ENCODE results near the gene OTOG.

The OTOG gene

GRCh38 chr11:17563231-17563646, 16.2 kb downstream of the OTOG start:
- H3K27ac ChIP-seq (ENCODE audit: low read depth, low read length), result no peak overlapping the region
- H3K27me3 ChIP-seq (ENCODE audit: control insufficient read depth, insufficient read depth, low read length), result no peaks in the 10 kb centered on the region
- no peak overlapping the region for H3K4me3 ChIP-seq (ENCODE audit: low read depth, low read length)
- no peaks in the 10 kb centered on the region for H3K9me3 ChIP-seq (ENCODE audit: control insufficient read depth, insufficient read depth, low read length)
- no peaks in the 10 kb centered on the region for H3K36me3 ChIP-seq (ENCODE audit: control insufficient read depth, insufficient read depth, low read length)
- no peaks in the 10 kb centered on the region for H3K4me1 ChIP-seq (ENCODE audit: control insufficient read depth, insufficient read depth, low read length)
- no peak overlapping the region for H3K9ac ChIP-seq (ENCODE audit: low read depth, low read length)

DNA sequence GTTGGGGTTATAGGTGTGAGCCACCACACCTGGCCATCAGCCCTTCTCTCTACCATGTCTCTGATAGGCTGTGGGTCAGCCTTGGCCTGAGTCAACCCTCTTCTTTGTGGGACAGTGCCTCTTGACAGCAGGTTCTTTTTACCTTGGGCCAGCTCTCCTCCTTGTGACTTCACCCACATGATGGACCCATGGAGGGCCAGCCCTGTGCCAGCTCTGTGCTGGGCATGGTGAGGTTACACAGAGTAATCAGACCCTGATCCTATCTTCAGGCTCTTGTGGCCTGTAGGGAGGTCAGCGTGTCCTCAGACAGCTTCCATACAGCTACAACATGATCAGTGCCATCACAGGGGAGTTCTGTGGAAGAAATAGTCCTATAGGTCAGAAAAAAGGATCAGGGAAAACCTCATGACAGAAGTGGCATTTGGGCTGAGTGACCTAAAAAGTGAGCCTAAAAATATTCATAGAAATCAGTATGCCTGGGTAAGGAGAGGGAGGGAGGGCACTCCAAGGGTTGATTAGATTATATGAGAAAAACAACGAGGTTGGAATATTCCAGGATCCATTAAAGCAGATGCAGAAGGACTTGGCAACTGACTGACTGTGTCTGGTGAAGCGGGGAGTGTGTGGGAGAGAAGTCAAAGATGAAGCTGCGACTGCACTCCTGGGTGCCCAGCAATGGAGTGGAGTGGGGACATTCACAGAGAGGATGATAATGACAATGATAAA, 17.1 kb downstream of the OTOG start:
- no peaks in the 10 kb centered on the region for H3K9me3 ChIP-seq (ENCODE audit: control insufficient read depth, insufficient read depth, low read length)
- H3K4me1 ChIP-seq (ENCODE audit: control insufficient read depth, insufficient read depth, low read length), result no peaks in the 10 kb centered on the region
- H3K36me3 ChIP-seq (ENCODE audit: control insufficient read depth, insufficient read depth, low read length), result no peaks in the 10 kb centered on the region
- H3K27me3 ChIP-seq (ENCODE audit: control insufficient read depth, insufficient read depth, low read length), result no peaks in the 10 kb centered on the region
- H3K4me3 ChIP-seq (ENCODE audit: low read depth, low read length), result no peak overlapping the region
- no peak overlapping the region for H3K9ac ChIP-seq (ENCODE audit: low read depth, low read length)
- H3K27ac ChIP-seq (ENCODE audit: low read depth, low read length), result no peak overlapping the region

DNA sequence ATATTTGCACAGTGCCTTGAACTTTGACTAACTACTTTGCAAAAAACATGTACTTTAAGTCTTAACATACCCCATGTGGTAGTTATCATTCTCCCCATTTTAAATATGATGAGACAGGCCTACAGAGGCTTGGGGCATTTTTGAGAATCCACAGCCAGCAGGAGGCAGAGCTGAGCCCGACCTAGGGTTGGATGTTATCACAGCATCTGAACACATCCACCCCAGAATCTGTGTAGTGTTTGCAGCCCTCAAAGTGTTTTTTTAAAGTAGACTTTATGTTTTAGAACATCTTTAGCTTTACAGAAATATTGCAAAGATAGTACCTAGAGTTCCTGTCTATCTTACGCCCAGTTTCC, 17.6 kb downstream of the OTOG start:
- no peak overlapping the region for H3K4me3 ChIP-seq (ENCODE audit: low read depth, low read length)
- H3K9me3 ChIP-seq (ENCODE audit: control insufficient read depth, insufficient read depth, low read length), result no peaks in the 10 kb centered on the region
- H3K27me3 ChIP-seq (ENCODE audit: control insufficient read depth, insufficient read depth, low read length), result no peaks in the 10 kb centered on the region
- H3K27ac ChIP-seq (ENCODE audit: low read depth, low read length), result no peak overlapping the region
- H3K4me1 ChIP-seq (ENCODE audit: control insufficient read depth, insufficient read depth, low read length), result no peaks in the 10 kb centered on the region
- H3K9ac ChIP-seq (ENCODE audit: low read depth, low read length), result no peak overlapping the region
- no peaks in the 10 kb centered on the region for H3K36me3 ChIP-seq (ENCODE audit: control insufficient read depth, insufficient read depth, low read length)

DNA sequence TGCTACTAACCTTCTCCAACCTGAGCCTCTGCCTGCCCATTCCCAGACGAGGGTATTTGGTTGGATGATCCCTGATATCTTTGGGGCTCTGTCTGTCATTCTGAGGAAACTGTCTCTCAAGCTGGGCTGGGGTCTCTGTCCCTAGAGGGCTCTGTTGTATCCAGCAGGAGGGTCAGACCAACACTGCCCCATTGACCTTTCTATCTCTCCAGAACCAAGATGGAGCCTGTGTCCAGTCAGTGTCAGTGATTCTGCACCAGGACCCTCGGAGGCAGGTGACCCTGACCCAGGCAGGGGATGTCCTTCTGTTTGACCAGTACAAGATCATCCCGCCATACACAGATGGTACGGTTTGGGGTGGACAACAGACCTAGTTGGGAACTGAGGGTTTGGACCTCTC, 21.9 kb downstream of the OTOG start:
- no peaks in the 10 kb centered on the region for H3K27me3 ChIP-seq (ENCODE audit: control insufficient read depth, insufficient read depth, low read length)
- no peaks in the 10 kb centered on the region for H3K4me1 ChIP-seq (ENCODE audit: control insufficient read depth, insufficient read depth, low read length)
- no peak overlapping the region for H3K27ac ChIP-seq (ENCODE audit: low read depth, low read length)
- H3K9me3 ChIP-seq (ENCODE audit: control insufficient read depth, insufficient read depth, low read length), result no peaks in the 10 kb centered on the region
- H3K36me3 ChIP-seq (ENCODE audit: control insufficient read depth, insufficient read depth, low read length), result no peaks in the 10 kb centered on the region
- H3K9ac ChIP-seq (ENCODE audit: low read depth, low read length), result no peak overlapping the region
- no peak overlapping the region for H3K4me3 ChIP-seq (ENCODE audit: low read depth, low read length)

GRCh38 chr11:17570034-17570433, 23.0 kb downstream of the OTOG start:
- Histone ChIP-seq H3K9ac (ENCODE audit: low read depth, low read length) (no peak overlapping the region), H3K9me3 (ENCODE audit: control insufficient read depth, insufficient read depth, low read length) (no peaks in the 10 kb centered on the region), H3K36me3 (ENCODE audit: control insufficient read depth, insufficient read depth, low read length) (no peaks in the 10 kb centered on the region), H3K27me3 (ENCODE audit: control insufficient read depth, insufficient read depth, low read length) (no peaks in the 10 kb centered on the region), H3K27ac (ENCODE audit: low read depth, low read length) (no peak overlapping the region), H3K4me3 (ENCODE audit: low read depth, low read length) (no peak overlapping the region), H3K4me1 (ENCODE audit: control insufficient read depth, insufficient read depth, low read length) (no peaks in the 10 kb centered on the region)

DNA sequence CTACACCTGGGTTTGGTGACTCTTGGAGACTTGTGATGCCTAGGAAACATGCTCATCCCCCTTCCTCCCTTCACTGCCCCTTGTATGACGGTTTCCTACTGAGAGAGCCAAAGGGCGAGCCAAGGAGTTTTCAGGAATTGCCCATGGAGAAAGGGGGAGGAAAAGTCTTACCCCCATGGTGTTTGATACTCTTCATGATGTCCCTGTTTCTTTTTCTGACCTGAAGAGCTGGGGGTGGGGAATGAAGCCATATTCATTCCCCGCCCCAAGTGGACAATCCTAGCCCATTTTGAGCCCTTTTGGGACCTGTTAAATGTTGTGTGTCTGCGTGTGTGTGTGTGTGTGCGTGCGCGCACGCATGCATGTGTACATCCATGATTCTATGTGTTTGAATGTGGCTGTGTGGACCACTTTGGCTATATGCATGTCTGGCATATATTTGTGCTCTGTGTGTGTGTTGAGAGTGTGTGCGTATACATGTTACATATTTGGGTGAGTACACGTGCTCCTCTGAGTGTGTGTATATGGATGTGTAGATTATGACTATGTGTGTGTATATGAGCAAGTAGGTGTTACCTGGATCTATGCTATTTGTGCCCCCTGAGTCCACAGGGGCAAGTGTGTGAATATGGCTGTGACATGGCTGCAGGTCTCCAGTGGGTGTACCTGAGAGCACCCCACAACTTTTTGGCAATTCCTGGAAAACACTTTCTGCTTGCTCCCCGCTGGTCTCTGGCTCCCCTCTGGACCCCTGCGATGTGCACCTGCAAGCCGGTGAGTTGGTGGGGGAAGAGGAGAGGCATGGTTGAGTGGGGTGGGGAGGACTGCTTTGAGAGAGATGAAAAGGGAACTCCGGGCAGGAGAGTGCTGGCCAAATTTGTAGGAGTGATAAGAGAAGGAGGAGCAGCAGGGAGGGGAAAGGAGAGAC, 24.6 kb downstream of the OTOG start:
- Histone ChIP-seq H3K4me1 (ENCODE audit: control insufficient read depth, insufficient read depth, low read length) (peaks cover 8% of the 10 kb centered on the region; the same call in 1 of the 2 replicates), H3K9me3 (ENCODE audit: control insufficient read depth, insufficient read depth, low read length) (no peaks in the 10 kb centered on the region), H3K9ac (ENCODE audit: low read depth, low read length) (no peak overlapping the region), H3K27me3 (ENCODE audit: control insufficient read depth, insufficient read depth, low read length) (no peaks in the 10 kb centered on the region), H3K4me3 (ENCODE audit: low read depth, low read length) (no peak overlapping the region), H3K36me3 (ENCODE audit: control insufficient read depth, insufficient read depth, low read length) (no peaks in the 10 kb centered on the region), H3K27ac (ENCODE audit: low read depth, low read length) (no peak overlapping the region)

- H3K27ac ChIP-seq (ENCODE audit: low read depth, low read length), result no peak overlapping the region
- peaks cover 8% of the 10 kb centered on the region; the same call in 1 of the 2 replicates for H3K4me1 ChIP-seq (ENCODE audit: control insufficient read depth, insufficient read depth, low read length)
- no peaks in the 10 kb centered on the region for H3K36me3 ChIP-seq (ENCODE audit: control insufficient read depth, insufficient read depth, low read length)
- no peaks in the 10 kb centered on the region for H3K27me3 ChIP-seq (ENCODE audit: control insufficient read depth, insufficient read depth, low read length)
- no peak overlapping the region for H3K4me3 ChIP-seq (ENCODE audit: low read depth, low read length)
- H3K9me3 ChIP-seq (ENCODE audit: control insufficient read depth, insufficient read depth, low read length), result no peaks in the 10 kb centered on the region
- H3K9ac ChIP-seq (ENCODE audit: low read depth, low read length), result no peak overlapping the region
These were observed 25.3 kb downstream of the OTOG start for GRCh38 chr11:17572359-17572690.

GRCh38 chr11:17572791-17573460, 25.9 kb downstream of the OTOG start:
- Histone ChIP-seq H3K4me3 (ENCODE audit: low read depth, low read length) (no peak overlapping the region), H3K27ac (ENCODE audit: low read depth, low read length) (no peak overlapping the region), H3K9me3 (ENCODE audit: control insufficient read depth, insufficient read depth, low read length) (no peaks in the 10 kb centered on the region), H3K27me3 (ENCODE audit: control insufficient read depth, insufficient read depth, low read length) (no peaks in the 10 kb centered on the region), H3K9ac (ENCODE audit: low read depth, low read length) (no peak overlapping the region), H3K36me3 (ENCODE audit: control insufficient read depth, insufficient read depth, low read length) (no peaks in the 10 kb centered on the region), H3K4me1 (ENCODE audit: control insufficient read depth, insufficient read depth, low read length) (peaks cover 8% of the 10 kb centered on the region; the same call in 1 of the 2 replicates)

GRCh38 chr11:17573526-17573925, 26.5 kb downstream of the OTOG start:
- H3K9ac ChIP-seq (ENCODE audit: low read depth, low read length), result no peak overlapping the region
- no peaks in the 10 kb centered on the region for H3K36me3 ChIP-seq (ENCODE audit: control insufficient read depth, insufficient read depth, low read length)
- H3K4me1 ChIP-seq (ENCODE audit: control insufficient read depth, insufficient read depth, low read length), result peaks cover 8% of the 10 kb centered on the region; the same call in 1 of the 2 replicates
- H3K27ac ChIP-seq (ENCODE audit: low read depth, low read length), result no peak overlapping the region
- no peaks in the 10 kb centered on the region for H3K9me3 ChIP-seq (ENCODE audit: control insufficient read depth, insufficient read depth, low read length)
- no peaks in the 10 kb centered on the region for H3K27me3 ChIP-seq (ENCODE audit: control insufficient read depth, insufficient read depth, low read length)
- no peak overlapping the region for H3K4me3 ChIP-seq (ENCODE audit: low read depth, low read length)

GRCh38 chr11:17574141-17575091, 27.4 kb downstream of the OTOG start:
- H3K4me3 ChIP-seq (ENCODE audit: low read depth, low read length), result no peak overlapping the region
- no peaks in the 10 kb centered on the region for H3K9me3 ChIP-seq (ENCODE audit: control insufficient read depth, insufficient read depth, low read length)
- H3K27ac ChIP-seq (ENCODE audit: low read depth, low read length), result no peak overlapping the region
- no peaks in the 10 kb centered on the region for H3K36me3 ChIP-seq (ENCODE audit: control insufficient read depth, insufficient read depth, low read length)
- no peaks in the 10 kb centered on the region for H3K27me3 ChIP-seq (ENCODE audit: control insufficient read depth, insufficient read depth, low read length)
- no peak overlapping the region for H3K9ac ChIP-seq (ENCODE audit: low read depth, low read length)
- peaks cover 8% of the 10 kb centered on the region; the same call in 1 of the 2 replicates for H3K4me1 ChIP-seq (ENCODE audit: control insufficient read depth, insufficient read depth, low read length)
